Right ventricle myocardium inferior (tissue), 1 donor: ENCODE measurements around the gene WNT2. TPM values are rescaled to one million over a fixed set of nuclear protein-coding genes. Genes with fewer than 3 reads are reported as not detected.

Experiments
- ATAC-seq: fragments of 200-7000 bp; cut with Tn5 transposase; one replicate; pipeline ENCODE4 v1.9.1; 2020; ENCODE audit warnings: mild to moderate bottlenecking, moderate library complexity
- DNase-seq: peaks from one replicate; pipeline ENCODE4 v3.0.0; 2021; ENCODE audit errors: missing footprints
- intact Hi-C: fragments of 100-400 bp; cut with DNase I; formaldehyde crosslinking; loops from one replicate; pipeline ENCODE4 v1.11.0; 2022
- total RNA-seq: library from RNA; stranded (reverse); fragmentation: NEBNext Ultra II Directional; extraction: Animal tissue kit (Norgen Biotek cat#: 25700); gene quantifications from one replicate; pipeline ENCODE4 v1.2.1, GENCODE V29; 2021
- donor health status: DM: no; HTN: yes; CAD: no; lungs with severe emphysema.

WNT2 gene
- total RNA-seq, 1 donor from 2014 or later, result not detected

- no peak for DNase-seq
- intact Hi-C loops, result no loop called here
- no peak for ATAC-seq
Observed at GRCh38 chr7:117230276-117231046, 92.4 kb downstream of the WNT2 start.

GRCh38 chr7:117229350-117229749, 93.5 kb downstream of the WNT2 start:
- intact Hi-C loops, result no loop called here
- DNase-seq (no peak), ATAC-seq (no peak)

- intact Hi-C loops, result no loop called here
- DNase-seq (no peak), ATAC-seq (peak; percentile 35)
Observed at GRCh38 chr7:117227091-117227490, 95.8 kb downstream of the WNT2 start.

GRCh38 chr7:117225536-117225935, 97.3 kb downstream of the WNT2 start:
- no peak for DNase-seq
- intact Hi-C loops, result no loop called here
- no peak for ATAC-seq

Other genes with a start within 250 kb of the WNT2 start
- gene ASZ1, start 104.4 kb upstream of the WNT2 start, total RNA-seq, result not detected
- gene CFTR, start 157.0 kb upstream of the WNT2 start, total RNA-seq, result 0.87 TPM